HG02885 (cell line): ENCODE data around the gene MEGF11.

Experiments used
- ATAC-seq: cut with Tn5 transposase; IDR thresholded peaks from one replicate; pipeline ENCODE4 v1.9.1; 2021; ENCODE audit warnings: mild to moderate bottlenecking; ENCODE audit not compliant: unreplicated experiment, poor library complexity

MEGF11 gene

GRCh38 chr15:66102563-66103292 lies 150.8 kb downstream of the MEGF11 start:
- ATAC-seq: no peak

GRCh38 chr15:66101715-66102395 lies 151.7 kb downstream of the MEGF11 start:
- no peak for ATAC-seq

- ATAC-seq: no peak
These were observed 152.8 kb downstream of the MEGF11 start for GRCh38 chr15:66100761-66101160.

GRCh38 chr15:66099950-66100671 lies 153.4 kb downstream of the MEGF11 start:
- ATAC-seq: no peak

DNA sequence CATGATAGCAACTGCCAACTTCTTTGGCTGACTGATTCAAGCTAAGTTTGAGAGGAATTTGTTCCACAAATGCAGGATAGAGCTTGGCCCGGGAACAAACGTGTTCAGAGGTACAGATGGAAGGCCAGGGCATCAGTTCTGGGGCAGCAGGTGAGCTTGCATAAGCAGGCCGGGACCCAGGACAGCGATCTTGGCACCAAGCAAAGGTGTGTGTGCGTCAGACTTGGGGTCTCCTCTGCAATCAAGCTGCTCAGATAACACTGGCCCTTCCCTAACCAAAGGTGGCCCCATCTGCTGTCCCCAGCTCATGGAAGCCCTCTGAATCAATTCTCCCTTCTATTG lies 155.6 kb downstream of the MEGF11 start:
- no peak for ATAC-seq

GRCh38 chr15:66097151-66098021 lies 156.2 kb downstream of the MEGF11 start:
- no peak for ATAC-seq

DNA sequence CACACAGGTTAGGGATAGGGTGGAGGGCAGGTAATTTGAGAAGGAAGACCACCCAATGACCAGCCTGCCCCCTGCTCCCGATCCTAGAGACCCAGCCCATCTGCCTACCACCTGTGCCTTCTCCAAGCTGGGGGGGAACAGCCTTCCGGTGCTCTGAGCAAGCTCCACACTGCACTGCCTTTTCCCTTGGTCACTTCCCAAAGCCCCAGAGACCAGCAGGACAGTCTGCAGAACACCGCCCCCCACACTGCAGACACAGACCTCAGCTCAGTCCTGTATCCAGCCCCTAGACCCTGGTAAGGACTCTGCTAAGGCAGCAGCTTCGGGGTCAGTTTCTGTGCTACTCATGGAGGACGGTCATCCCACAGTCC lies 156.9 kb downstream of the MEGF11 start:
- no peak for ATAC-seq

DNA sequence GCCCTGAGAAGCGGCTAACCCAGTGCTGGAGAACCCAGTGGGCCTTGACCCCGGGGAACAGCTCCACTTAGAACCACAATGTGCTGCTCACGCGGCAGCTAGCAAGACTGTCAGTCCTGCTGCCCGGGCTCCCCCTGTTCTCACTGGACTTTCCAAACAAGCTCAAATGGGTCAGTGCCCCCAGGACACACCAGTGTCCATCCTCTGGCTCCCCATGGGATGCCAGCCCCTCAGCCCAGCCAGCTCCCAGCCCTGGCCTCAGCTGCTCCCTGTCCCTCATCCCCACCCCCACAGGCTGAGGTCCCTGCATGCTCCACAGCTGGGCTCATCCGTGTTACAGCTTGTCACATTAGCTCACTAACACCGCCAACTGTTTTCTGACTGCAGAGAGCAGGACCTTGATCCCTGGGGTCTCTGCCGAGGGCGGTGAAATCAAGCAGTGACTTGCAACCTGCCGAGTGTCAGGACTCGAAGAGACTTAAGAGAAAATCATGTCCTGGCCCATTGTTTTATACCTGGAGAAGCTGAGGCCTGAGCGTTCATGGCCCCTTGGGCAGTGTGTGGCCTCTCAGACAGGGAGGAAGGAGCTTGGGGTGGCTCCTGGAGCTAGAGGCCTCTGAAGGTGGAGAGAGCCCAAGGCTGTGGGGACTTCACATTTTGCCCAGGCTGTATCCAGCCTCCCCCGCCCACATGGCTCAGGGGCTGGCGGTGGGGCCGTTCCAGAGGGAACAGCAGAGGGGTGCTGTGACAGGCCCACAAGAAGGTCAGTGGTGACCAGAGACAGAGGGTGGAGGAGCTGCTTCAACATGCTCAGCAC lies 157.5 kb downstream of the MEGF11 start:
- no peak for ATAC-seq

GRCh38 chr15:66094331-66094730 lies 159.2 kb downstream of the MEGF11 start:
- ATAC-seq: no peak

- ATAC-seq: no peak
These were observed 161.2 kb downstream of the MEGF11 start for GRCh38 chr15:66092053-66093016.

GRCh38 chr15:66089509-66089908 lies 164.0 kb downstream of the MEGF11 start:
- ATAC-seq: no peak

GRCh38 chr15:66089049-66089448 lies 164.5 kb downstream of the MEGF11 start:
- no peak for ATAC-seq

DNA sequence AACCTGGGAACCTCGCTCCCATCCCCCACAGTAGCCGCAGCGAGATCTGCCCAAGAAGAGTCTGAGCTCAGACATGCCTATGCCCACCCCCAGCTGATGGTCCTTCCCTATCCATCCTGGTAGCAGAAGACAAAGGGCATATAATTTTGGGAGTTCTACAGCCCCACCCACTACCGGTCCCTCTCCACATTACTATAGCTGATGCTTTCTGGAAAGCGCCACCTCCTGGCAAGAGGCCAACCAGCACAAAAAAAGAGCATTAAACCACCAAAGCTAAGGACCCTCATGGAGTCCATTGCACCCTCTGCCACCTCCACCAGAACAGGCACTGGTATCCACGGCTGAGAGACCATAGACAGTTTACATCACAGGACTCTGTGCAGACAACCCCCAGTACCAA lies 168.4 kb downstream of the MEGF11 start:
- no peak for ATAC-seq

DNA sequence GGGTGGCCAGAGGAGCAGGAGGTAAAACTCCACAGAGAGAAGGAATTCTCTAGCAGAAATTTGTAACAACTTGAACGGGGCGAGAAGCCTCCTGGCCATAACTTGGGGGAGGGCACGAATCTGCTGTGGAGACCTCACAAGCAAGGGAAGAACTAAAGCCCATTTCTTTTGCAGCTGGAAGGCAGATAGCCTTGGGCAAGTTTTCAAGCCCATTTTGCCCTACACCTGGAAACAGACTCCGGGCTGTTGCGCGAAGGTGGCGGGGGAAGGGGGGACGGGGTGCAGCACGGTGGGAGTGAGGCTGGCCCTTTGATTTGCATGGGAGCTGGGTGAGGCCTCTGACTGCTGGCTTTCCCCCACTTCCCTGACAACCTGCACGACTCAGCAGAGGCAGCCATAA lies 168.8 kb downstream of the MEGF11 start:
- no peak for ATAC-seq

- ATAC-seq: no peak
These were observed 172.7 kb downstream of the MEGF11 start for GRCh38 chr15:66080717-66081398.

DNA sequence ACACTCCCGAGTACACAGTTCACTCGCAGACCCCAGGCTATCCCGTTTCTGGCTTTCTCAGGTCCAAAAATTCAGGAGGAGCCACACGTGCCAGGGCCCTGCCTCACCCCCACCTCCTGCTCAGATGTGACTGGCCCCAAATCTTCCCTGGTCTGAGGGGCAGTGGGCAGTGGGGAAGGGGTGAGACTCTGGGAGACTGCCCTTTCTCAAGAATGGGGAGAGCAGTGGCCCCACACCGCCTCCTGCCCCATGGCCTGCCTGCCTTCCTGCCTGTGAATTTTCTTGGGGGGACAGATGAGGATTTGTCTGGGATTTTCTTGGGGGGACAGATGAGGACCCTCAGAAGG lies 174.6 kb downstream of the MEGF11 start:
- no peak for ATAC-seq

DNA sequence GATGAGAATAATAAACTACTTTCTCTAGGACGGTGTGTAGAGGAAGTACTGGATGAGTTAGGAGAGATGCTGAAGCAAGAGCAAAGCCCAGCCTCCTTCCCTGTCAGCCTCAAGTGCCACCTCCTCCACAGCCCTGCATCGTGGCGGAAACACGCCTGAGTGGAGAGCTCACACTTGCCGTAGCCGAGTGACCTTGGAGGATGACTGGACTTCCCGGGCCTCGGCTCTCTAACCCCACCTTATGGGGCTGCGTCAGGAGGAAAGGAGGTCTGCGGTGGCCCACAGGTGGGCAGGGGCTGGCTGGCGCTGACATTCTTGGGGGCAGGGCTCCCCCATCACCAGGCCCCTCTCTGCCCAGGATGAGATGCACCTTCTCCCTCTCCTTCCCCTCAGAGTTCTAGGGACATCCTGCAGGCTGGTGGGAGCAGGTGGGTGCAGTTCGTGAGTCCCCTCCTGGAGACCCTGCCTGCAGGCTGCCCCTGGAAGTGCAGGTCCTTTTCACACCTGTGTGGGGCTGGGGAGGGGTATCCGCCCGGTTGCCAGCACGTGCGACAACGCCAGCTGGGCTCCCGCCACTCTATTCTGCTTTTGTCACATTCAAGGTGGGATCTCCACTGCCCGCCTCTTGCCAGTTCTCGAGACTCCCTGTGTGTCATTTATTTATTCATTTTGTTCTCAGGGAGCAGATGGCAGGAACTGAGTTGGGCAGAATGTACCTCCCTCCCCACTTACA lies 175.2 kb downstream of the MEGF11 start:
- ATAC-seq: no peak

- no peak for ATAC-seq
These were observed 176.3 kb downstream of the MEGF11 start for GRCh38 chr15:66077320-66077663.
